GM12878 (cell line): ENCODE measurements around the gene UBASH3A. TPM values are rescaled to one million over a fixed set of nuclear protein-coding genes. Genes with fewer than 3 reads are reported as not detected.

Source experiments
- BCL3 ChIP-seq: IDR thresholded peaks from 2 replicates; pipeline ENCODE4 v1.6.1; 2011; ENCODE audit warnings: borderline replicate concordance, low read depth, mild to moderate bottlenecking, moderate library complexity, low read length; ENCODE audit not compliant: insufficient read depth, poor library complexity, severe bottlenecking
- CHD4 ChIP-seq: fragments of 200-600 bp; sonication (generic); IDR thresholded peaks from 2 replicates; pipeline ENCODE4 v1.6.1; 2016; ENCODE audit warnings: mild to moderate bottlenecking
- E4F1 ChIP-seq: fragments of 450-650 bp; IDR thresholded peaks from 2 replicates; pipeline ENCODE4 v1.6.1; 2018; ENCODE audit warnings: borderline replicate concordance, mild to moderate bottlenecking; ENCODE audit not compliant: partially characterized antibody
- MAX ChIP-seq: IDR thresholded peaks from 2 replicates; pipeline ENCODE4 v1.6.1; 2012; ENCODE audit warnings: low read depth, low read length, improper control_type of control experiment
- POU2F2 ChIP-seq: IDR thresholded peaks from 3 replicates; pipeline ENCODE4 v1.6.1; 2011; ENCODE audit warnings: low read depth, mild to moderate bottlenecking, low read length, borderline replicate concordance
- RCOR1 ChIP-seq: conservative IDR thresholded peaks from 2 replicates; pipeline ENCODE4 v1.6.1; 2012; ENCODE audit warnings: low read depth, low read length, improper control_type of control experiment
- SREBF2 ChIP-seq: IDR thresholded peaks from 2 replicates; pipeline ENCODE4 v1.6.1; 2012; ENCODE audit warnings: mild to moderate bottlenecking, low read length
- ZBTB40 ChIP-seq: fragments of 450-650 bp; IDR thresholded peaks from 2 replicates; pipeline ENCODE4 v1.6.1; 2016; ENCODE audit warnings: mild to moderate bottlenecking, moderate library complexity, borderline replicate concordance
- ZNF687 ChIP-seq: fragments of 450-650 bp; IDR thresholded peaks from 2 replicates; pipeline ENCODE4 v1.6.1; 2017; ENCODE audit warnings: mild to moderate bottlenecking, moderate library complexity
- polyA plus RNA-seq, 11 experiments: library from polyadenylated mRNA; depleted of rRNA in 4 of 11; unstranded in 6 of 11; stranded (reverse) in 5 of 11; fragments of >200 nt; fragmentation: Nextera tagmentation in 4 of 11; fragmentation: Illumina TruSeq in 1 of 11; extraction: Ambion mirVana in 4 of 11; extraction: Trizol in 1 of 11; gene quantifications; 1 replicate in 1 of 11; 2 replicates in 10 of 11; pipeline versions ENCODE4 v1.2.1 to v1.2.3, GENCODE V29; 2011 to 2016; ENCODE audit warnings: inconsistent platforms in 2 of 11, missing spikeins in 2 of 11, low read depth in 1 of 11
- total RNA-seq, 4 experiments: library from RNA; depleted of rRNA in 3 of 4; stranded (reverse); fragments of >200 nt in 3 of 4; fragmentation: Illumina TruSeq in 1 of 4; extraction: Trizol in 1 of 4; gene quantifications; 2 replicates each; pipeline versions ENCODE4 v1.2.1 to v1.2.3, GENCODE V29; 2013 to 2021

The UBASH3A gene
- total and polyA plus RNA-seq, 10 of the 15 experiments (the other 5 are each of a cell fraction or from before 2014, with no cell fraction given) = 0.04 to 0.39 (median 0.23) TPM; not detected in 1

- TF ChIP-seq ZNF687 (peak; percentile 48; the same call in 1 of the 2 replicates), RCOR1 (no peak), CHD4 (no peak), MAX (no peak), ZBTB40 (no peak), BCL3 (peak; percentile 82), SREBF2 (no peak), POU2F2 (no peak), E4F1 (no peak)
These were observed 22.7 kb downstream of the UBASH3A start (continued) for GRCh38 chr21:42426424-42426823.
